ENCODE results near the gene SH2D6. TPM values are rescaled to one million over a fixed set of nuclear protein-coding genes. Genes with fewer than 3 reads are reported as not detected.

The SH2D6 gene
- total RNA-seq, 1 donor, result 0.43 TPM

DNA sequence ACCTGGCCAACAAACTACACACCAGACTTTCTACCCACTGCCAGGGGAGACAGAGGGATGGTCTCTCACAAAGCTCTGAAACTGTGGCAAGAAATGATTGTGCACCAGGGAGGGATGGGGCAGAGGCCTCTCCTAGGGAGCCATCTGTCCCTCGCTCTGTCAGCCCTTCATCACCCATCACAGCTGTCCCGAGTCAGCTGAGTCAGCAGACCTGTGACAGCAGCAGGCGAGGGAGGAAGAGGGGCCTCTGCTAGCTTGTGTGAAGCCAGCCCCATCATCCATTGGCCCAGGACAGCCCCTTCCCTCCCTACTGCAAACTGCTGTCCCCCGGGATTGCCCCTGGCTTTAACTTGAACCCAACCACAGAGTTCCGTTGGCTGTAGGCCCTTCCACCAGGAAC, 5.0 kb downstream of the SH2D6 start:
- TF ChIP-seq, protein P1, sequence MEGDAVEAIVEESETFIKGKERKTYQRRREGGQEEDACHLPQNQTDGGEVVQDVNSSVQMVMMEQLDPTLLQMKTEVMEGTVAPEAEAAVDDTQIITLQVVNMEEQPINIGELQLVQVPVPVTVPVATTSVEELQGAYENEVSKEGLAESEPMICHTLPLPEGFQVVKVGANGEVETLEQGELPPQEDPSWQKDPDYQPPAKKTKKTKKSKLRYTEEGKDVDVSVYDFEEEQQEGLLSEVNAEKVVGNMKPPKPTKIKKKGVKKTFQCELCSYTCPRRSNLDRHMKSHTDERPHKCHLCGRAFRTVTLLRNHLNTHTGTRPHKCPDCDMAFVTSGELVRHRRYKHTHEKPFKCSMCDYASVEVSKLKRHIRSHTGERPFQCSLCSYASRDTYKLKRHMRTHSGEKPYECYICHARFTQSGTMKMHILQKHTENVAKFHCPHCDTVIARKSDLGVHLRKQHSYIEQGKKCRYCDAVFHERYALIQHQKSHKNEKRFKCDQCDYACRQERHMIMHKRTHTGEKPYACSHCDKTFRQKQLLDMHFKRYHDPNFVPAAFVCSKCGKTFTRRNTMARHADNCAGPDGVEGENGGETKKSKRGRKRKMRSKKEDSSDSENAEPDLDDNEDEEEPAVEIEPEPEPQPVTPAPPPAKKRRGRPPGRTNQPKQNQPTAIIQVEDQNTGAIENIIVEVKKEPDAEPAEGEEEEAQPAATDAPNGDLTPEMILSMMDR (IDR thresholded peaks at IDR 0.05; ENCODE audit: insufficient read depth, low read depth, low read length), result no peak
- no peak overlapping the region for H3K4me3 ChIP-seq (ENCODE audit: low read depth, low read length)
- DNase-seq (ENCODE audit: low read depth), result no peak

DNA sequence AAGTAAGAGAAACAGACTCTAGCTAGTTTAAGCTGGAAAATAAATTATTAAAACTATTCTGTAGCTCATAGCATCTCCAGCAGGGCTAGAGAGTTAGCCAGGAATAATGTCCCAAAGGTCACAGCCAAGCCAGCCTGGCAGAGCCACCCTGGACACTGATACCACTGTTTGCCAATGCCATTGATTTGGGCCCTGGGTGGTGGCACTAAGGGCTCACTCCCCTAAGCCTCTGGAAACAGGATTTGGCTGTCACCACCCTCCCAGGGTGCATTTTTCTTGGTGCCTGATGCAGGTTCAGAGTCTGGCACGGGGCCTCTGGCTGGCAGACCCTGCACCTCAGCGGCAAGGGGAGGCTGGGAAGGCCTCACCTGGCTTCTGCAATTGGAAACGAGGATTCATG, 7.1 kb downstream of the SH2D6 start:
- TF ChIP-seq, protein P1 (IDR thresholded peaks at IDR 0.05; ENCODE audit: insufficient read depth, low read depth, low read length), result no peak
- no peak overlapping the region for H3K4me3 ChIP-seq (ENCODE audit: low read depth, low read length)
- no peak for DNase-seq (ENCODE audit: low read depth)

DNA sequence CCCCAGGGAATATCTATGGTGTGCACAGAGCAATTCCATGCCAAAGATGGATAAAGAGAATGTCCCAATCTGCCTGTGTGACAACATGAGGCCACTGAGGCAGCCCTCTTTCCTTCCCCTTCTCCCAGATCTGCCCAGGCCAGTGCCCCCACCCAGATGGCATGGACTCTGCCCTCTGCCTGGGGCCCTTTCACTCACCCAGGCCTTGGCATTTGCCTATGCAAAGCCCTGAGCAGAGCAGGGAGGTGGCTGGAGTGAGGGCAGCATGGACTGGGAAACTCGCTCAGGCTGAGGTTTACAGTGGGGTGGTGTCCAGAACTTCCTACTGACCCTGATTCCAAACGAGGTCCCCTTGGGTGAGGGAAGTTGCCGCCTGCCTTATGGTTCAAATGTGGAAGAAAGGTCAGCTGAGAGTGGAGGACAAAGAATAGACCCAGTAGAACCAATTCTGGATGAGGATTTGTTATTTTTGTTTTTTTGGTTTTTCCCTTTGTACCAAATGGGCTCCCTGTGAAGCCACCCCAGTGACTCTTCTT, 8.9 kb downstream of the SH2D6 start:
- no peak for DNase-seq (ENCODE audit: low read depth)
- TF ChIP-seq, protein P1 (IDR thresholded peaks at IDR 0.05; ENCODE audit: insufficient read depth, low read depth, low read length), result no peak
- H3K4me3 ChIP-seq (ENCODE audit: low read depth, low read length), result no peak overlapping the region

DNA sequence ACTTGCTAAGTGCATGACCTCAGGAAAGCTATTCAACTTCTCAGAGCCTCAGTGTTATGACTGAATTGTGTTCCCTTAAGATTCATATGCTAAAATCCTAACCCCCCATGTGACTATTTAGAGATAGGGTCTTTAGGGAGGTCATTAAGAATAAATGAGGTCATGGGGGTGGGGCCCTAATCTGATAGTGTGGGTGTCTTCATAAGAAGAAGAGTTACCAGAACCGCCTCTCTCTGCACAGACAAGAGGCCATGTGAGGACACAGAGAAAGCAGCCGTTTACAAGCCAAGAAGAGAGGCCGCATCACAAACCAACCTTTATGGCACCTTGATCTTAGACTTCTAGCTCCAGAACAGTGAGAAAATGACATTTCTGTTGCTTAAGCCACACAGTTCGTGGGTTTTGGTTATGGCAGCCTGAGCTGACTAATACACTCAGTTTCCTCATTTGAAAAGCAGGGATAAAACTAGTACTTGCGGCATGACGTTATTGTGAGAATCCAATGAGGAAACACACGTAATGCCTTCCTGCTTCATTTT, 9.9 kb downstream of the SH2D6 start:
- no peak for DNase-seq (ENCODE audit: low read depth)
- TF ChIP-seq, protein P1 (IDR thresholded peaks at IDR 0.05; ENCODE audit: insufficient read depth, low read depth, low read length), result no peak
- no peak overlapping the region for H3K4me3 ChIP-seq (ENCODE audit: low read depth, low read length)

DNA sequence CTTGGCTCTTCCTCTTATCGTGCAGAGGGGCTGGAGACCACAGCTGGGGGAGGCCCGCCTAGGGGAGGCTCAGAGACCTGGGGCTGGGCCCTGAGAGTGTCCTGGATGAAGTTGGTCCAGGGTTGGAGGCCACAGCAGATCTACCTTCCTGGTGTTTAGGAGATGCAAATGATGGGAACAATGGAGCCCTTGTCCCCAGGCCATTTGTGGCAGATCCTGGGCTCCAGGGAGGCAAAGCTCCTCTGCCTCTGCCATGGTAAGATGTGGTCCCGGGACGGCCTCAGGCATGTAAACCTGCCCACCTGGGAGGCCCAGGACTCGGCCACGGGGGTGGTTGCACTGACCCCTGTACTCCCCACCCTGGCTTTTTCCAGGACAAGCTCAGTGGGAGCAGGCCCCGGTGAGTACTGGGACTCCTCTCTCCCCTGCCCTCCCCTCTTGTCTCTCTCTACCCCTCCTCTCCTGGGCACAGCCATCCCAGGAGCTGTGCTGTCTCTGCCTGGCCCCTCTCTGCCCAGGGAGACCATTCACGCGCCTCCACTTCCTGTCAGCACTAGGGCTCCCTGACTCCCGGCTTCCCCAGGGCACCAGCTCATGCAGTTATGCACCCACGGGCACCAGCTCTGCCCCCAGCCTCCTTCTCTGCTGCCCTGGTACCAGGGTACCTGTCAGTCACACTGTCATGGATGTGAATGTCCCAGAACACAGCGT, 10.9 kb downstream of the SH2D6 start:
- TF ChIP-seq, protein P1 (IDR thresholded peaks at IDR 0.05; ENCODE audit: insufficient read depth, low read depth, low read length), result no peak
- DNase-seq (ENCODE audit: low read depth), result no peak
- H3K4me3 ChIP-seq (ENCODE audit: low read depth, low read length), result no peak overlapping the region

DNA sequence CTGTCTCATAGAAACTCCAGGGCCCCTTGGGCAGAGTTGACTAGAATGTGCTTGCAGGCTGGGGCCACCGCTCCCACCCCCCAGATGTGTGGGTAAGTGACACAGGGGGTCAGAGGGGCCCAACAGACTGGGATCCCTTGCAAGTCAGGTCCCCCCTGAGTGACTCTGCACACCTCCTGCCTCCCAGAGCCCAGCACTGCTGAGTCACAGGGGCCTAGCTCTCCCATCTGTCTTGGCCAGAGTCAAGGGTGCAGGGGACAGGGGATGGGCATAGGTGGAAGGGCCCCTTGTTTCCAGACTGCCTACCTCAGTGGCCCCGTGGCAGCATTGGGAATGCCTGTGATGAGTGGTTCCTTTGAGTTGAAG, 11.4 kb downstream of the SH2D6 start:
- TF ChIP-seq, protein P1 (IDR thresholded peaks at IDR 0.05; ENCODE audit: insufficient read depth, low read depth, low read length), result no peak
- no peak for DNase-seq (ENCODE audit: low read depth)
- H3K4me3 ChIP-seq (ENCODE audit: low read depth, low read length), result no peak overlapping the region

Measured in fibroblast of villous mesenchyme (primary cell).